WTC11 (cell line): ENCODE results near the gene JMJD4. TPM values are rescaled to one million over a fixed set of nuclear protein-coding genes. Genes with fewer than 3 reads are reported as not detected.

Experiments used
- ATAC-seq: fragments of 200-7000 bp; cut with Tn5 transposase; 2 replicates; pipeline ENCODE4 v1.10.0; 2021; ENCODE audit warnings: mild to moderate bottlenecking, moderate library complexity
- CTCF ChIA-PET: fragments of 300-600 bp; sonication (Branson Sonifier 250); formaldehyde crosslinking; loops from one replicate; lab custom pipeline; 2021; ENCODE audit warnings: antibody characterized with exemption; lab: Charles Lee
- POLR2A ChIA-PET: fragments of 350-600 bp; sonication (Branson Sonifier 250); formaldehyde crosslinking; loops from one replicate; lab custom pipeline; 2021; ENCODE audit warnings: antibody characterized with exemption; lab: Charles Lee
- DNase-seq: peaks from one replicate; pipeline ENCODE4 v3.0.0; 2021; ENCODE audit warnings: low spot score
- H3K27ac Mint-ChIP-seq: 2 replicates; pipeline ENCODE4 v1.8.0; 2021; ENCODE audit warnings: mixed read lengths
- H3K27me3 Mint-ChIP-seq: 2 replicates; pipeline ENCODE4 v1.8.0; 2021; ENCODE audit warnings: low read depth, mild to moderate bottlenecking, moderate library complexity, mixed read lengths
- H3K36me3 Mint-ChIP-seq: 2 replicates; pipeline ENCODE4 v1.8.0; 2021; ENCODE audit warnings: mixed read lengths
- H3K4me1 Mint-ChIP-seq: 2 replicates; pipeline ENCODE4 v1.8.0; 2022; ENCODE audit warnings: mixed read lengths
- H3K4me3 Mint-ChIP-seq: 2 replicates; pipeline ENCODE4 v1.8.0; 2021; ENCODE audit warnings: mild to moderate bottlenecking, moderate library complexity, mixed read lengths
- H3K9me3 Mint-ChIP-seq: 2 replicates; pipeline ENCODE4 v1.8.0; 2021; ENCODE audit warnings: mixed read lengths
- GRHL2 ChIP-seq: fragments of 250-450 bp; sonication (Bioruptor Pico); IDR thresholded peaks from 2 replicates; pipeline ENCODE4 v1.8.0; 2022; ENCODE audit warnings: mild to moderate bottlenecking, moderate library complexity; ENCODE audit not compliant: insufficient replicate concordance, severe bottlenecking
- HMGA2 ChIP-seq: fragments of 250-450 bp; sonication (Bioruptor Pico); IDR thresholded peaks from 2 replicates; pipeline ENCODE4 v1.4.0; 2021; ENCODE audit warnings: mild to moderate bottlenecking, moderate library complexity
- JUN ChIP-seq: sonication (generic); formaldehyde crosslinking; IDR thresholded peaks from 2 replicates; pipeline ENCODE4 v1.8.0; 2023; ENCODE audit warnings: mild to moderate bottlenecking, missing genetic modification reagents
- NFYB ChIP-seq: sonication (generic); formaldehyde crosslinking; conservative IDR thresholded peaks from 2 replicates; pipeline ENCODE4 v1.8.0; 2022; ENCODE audit warnings: low read depth, missing genetic modification reagents
- NR2C2 ChIP-seq: sonication (generic); formaldehyde crosslinking; IDR thresholded peaks from 2 replicates; pipeline ENCODE4 v1.8.0; 2022; ENCODE audit warnings: mild to moderate bottlenecking, missing genetic modification reagents
- RELA ChIP-seq: sonication (generic); formaldehyde crosslinking; IDR thresholded peaks from 2 replicates; pipeline ENCODE4 v1.8.1; 2022; ENCODE audit warnings: missing genetic modification reagents, mild to moderate bottlenecking, borderline replicate concordance
- STAT6 ChIP-seq: sonication (generic); formaldehyde crosslinking; conservative IDR thresholded peaks from 2 replicates; pipeline ENCODE4 v1.8.1; 2023; ENCODE audit warnings: mild to moderate bottlenecking, low read depth, missing genetic modification reagents, moderate library complexity
- TCF7 ChIP-seq: sonication (generic); formaldehyde crosslinking; IDR thresholded peaks from 2 replicates; pipeline ENCODE4 v1.8.0; 2022; ENCODE audit warnings: mild to moderate bottlenecking, low read depth, missing genetic modification reagents, moderate library complexity
- ZNF512 ChIP-seq: sonication (generic); formaldehyde crosslinking; IDR thresholded peaks from 2 replicates; pipeline ENCODE4 v1.8.1; 2022; ENCODE audit warnings: missing genetic modification reagents, borderline replicate concordance
- ZNF532 ChIP-seq: fragments of 250-450 bp; sonication (Bioruptor Pico); IDR thresholded peaks from 2 replicates; pipeline ENCODE4 v1.9.0; 2021; ENCODE audit warnings: mild to moderate bottlenecking, borderline replicate concordance
- total RNA-seq: library from RNA; stranded (reverse); gene quantifications from 3 replicates; pipeline ENCODE4 v1.2.3, GENCODE V29; 2021
- TF ChIP-seq, protein P1 (sequence below): fragments of 200-600 bp; IDR thresholded peaks from 2 replicates; pipeline ENCODE4 v1.8.0; 2022; ENCODE audit warnings: antibody characterized with exemption
- TF ChIP-seq, protein P2 (sequence below): fragments of 250-450 bp; sonication (Bioruptor Pico); IDR thresholded peaks from 2 replicates; pipeline ENCODE4 v1.9.0; 2021; ENCODE audit warnings: mild to moderate bottlenecking
- TF ChIP-seq, protein P3 (sequence below): sonication (generic); formaldehyde crosslinking; IDR thresholded peaks from 2 replicates; pipeline ENCODE4 v1.8.0; 2022; ENCODE audit warnings: mild to moderate bottlenecking, missing genetic modification reagents
- TF ChIP-seq, protein P4 (sequence below): fragments of 250-450 bp; sonication (Bioruptor Pico); conservative IDR thresholded peaks from 2 replicates; pipeline ENCODE4 v1.9.0; 2021; ENCODE audit warnings: mild to moderate bottlenecking

The JMJD4 gene
- total RNA-seq, 1 experiment from 2014 or later: 13.7 TPM

DNA sequence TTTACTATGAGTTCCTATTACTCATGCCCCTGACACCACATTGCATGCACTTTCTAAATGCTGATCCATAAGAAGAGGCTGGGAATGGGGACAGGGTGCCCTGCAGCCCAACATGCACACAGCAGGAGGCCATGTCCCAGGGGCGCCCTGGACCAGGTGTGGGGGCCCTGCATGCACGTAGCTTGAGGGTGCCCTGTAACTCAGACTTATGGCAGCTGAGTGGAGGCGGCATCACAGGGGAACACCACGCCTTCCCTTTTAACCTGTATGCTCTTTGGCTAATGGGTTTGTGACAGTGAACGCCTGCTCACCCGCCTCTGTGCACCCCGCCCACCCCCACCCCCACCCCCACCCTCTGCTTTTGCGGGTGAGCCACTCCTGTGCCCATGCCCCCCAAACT is 36.2 kb upstream of the JMJD4 start:
- DNase-seq (no peak), ATAC-seq (no peak)
- Mint-ChIP-seq H3K4me3 (no peak overlapping the region), H3K27me3 (no peaks in the 10 kb centered on the region), H3K9me3 (no peaks in the 10 kb centered on the region), H3K36me3 (peaks cover 30% of the 10 kb centered on the region), H3K27ac (no peak overlapping the region), H3K4me1 (no peaks in the 10 kb centered on the region)
- TF ChIP-seq, protein P1, sequence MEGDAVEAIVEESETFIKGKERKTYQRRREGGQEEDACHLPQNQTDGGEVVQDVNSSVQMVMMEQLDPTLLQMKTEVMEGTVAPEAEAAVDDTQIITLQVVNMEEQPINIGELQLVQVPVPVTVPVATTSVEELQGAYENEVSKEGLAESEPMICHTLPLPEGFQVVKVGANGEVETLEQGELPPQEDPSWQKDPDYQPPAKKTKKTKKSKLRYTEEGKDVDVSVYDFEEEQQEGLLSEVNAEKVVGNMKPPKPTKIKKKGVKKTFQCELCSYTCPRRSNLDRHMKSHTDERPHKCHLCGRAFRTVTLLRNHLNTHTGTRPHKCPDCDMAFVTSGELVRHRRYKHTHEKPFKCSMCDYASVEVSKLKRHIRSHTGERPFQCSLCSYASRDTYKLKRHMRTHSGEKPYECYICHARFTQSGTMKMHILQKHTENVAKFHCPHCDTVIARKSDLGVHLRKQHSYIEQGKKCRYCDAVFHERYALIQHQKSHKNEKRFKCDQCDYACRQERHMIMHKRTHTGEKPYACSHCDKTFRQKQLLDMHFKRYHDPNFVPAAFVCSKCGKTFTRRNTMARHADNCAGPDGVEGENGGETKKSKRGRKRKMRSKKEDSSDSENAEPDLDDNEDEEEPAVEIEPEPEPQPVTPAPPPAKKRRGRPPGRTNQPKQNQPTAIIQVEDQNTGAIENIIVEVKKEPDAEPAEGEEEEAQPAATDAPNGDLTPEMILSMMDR: no peak
- TF ChIP-seq, protein P2, sequence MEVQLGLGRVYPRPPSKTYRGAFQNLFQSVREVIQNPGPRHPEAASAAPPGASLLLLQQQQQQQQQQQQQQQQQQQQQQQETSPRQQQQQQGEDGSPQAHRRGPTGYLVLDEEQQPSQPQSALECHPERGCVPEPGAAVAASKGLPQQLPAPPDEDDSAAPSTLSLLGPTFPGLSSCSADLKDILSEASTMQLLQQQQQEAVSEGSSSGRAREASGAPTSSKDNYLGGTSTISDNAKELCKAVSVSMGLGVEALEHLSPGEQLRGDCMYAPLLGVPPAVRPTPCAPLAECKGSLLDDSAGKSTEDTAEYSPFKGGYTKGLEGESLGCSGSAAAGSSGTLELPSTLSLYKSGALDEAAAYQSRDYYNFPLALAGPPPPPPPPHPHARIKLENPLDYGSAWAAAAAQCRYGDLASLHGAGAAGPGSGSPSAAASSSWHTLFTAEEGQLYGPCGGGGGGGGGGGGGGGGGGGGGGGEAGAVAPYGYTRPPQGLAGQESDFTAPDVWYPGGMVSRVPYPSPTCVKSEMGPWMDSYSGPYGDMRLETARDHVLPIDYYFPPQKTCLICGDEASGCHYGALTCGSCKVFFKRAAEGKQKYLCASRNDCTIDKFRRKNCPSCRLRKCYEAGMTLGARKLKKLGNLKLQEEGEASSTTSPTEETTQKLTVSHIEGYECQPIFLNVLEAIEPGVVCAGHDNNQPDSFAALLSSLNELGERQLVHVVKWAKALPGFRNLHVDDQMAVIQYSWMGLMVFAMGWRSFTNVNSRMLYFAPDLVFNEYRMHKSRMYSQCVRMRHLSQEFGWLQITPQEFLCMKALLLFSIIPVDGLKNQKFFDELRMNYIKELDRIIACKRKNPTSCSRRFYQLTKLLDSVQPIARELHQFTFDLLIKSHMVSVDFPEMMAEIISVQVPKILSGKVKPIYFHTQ (CRISPR knock-in tag): no peak
- ChIA-PET CTCF (no interaction called here), POLR2A (no interaction called here)

GRCh38 chr1:227770812-227771211 is 35.7 kb upstream of the JMJD4 start:
- no peak for DNase-seq

More at GRCh38 chr1:227770812-227771211, 35.7 kb upstream of the JMJD4 start:
- H3K4me3 Mint-ChIP-seq: no peak overlapping the region
- ATAC-seq: no peak
- H3K36me3 Mint-ChIP-seq: peaks cover 30% of the 10 kb centered on the region
- CTCF ChIA-PET: no interaction called here
- H3K4me1 Mint-ChIP-seq: no peaks in the 10 kb centered on the region
- H3K27me3 Mint-ChIP-seq: no peaks in the 10 kb centered on the region
- peak overlapping the region; percentile 3; the same call in 1 of the 2 replicates for H3K27ac Mint-ChIP-seq
- POLR2A ChIA-PET: no interaction called here
- TF ChIP-seq, protein P3, sequence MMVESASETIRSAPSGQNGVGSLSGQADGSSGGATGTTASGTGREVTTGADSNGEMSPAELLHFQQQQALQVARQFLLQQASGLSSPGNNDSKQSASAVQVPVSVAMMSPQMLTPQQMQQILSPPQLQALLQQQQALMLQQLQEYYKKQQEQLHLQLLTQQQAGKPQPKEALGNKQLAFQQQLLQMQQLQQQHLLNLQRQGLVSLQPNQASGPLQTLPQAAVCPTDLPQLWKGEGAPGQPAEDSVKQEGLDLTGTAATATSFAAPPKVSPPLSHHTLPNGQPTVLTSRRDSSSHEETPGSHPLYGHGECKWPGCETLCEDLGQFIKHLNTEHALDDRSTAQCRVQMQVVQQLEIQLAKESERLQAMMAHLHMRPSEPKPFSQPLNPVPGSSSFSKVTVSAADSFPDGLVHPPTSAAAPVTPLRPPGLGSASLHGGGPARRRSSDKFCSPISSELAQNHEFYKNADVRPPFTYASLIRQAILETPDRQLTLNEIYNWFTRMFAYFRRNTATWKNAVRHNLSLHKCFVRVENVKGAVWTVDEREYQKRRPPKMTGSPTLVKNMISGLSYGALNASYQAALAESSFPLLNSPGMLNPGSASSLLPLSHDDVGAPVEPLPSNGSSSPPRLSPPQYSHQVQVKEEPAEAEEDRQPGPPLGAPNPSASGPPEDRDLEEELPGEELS (CRISPR knock-in tag): no peak
- TF ChIP-seq GRHL2 (no peak), ZNF512 (CRISPR knock-in tag) (no peak), TCF7 (CRISPR knock-in tag) (no peak), HMGA2 (CRISPR knock-in tag) (no peak), NFYB (CRISPR knock-in tag) (no peak), NR2C2 (CRISPR knock-in tag) (no peak), RELA (CRISPR knock-in tag) (no peak), JUN (CRISPR knock-in tag) (no peak), ZNF532 (CRISPR knock-in tag) (no peak), STAT6 (CRISPR knock-in tag) (no peak)
- TF ChIP-seq, protein P4, sequence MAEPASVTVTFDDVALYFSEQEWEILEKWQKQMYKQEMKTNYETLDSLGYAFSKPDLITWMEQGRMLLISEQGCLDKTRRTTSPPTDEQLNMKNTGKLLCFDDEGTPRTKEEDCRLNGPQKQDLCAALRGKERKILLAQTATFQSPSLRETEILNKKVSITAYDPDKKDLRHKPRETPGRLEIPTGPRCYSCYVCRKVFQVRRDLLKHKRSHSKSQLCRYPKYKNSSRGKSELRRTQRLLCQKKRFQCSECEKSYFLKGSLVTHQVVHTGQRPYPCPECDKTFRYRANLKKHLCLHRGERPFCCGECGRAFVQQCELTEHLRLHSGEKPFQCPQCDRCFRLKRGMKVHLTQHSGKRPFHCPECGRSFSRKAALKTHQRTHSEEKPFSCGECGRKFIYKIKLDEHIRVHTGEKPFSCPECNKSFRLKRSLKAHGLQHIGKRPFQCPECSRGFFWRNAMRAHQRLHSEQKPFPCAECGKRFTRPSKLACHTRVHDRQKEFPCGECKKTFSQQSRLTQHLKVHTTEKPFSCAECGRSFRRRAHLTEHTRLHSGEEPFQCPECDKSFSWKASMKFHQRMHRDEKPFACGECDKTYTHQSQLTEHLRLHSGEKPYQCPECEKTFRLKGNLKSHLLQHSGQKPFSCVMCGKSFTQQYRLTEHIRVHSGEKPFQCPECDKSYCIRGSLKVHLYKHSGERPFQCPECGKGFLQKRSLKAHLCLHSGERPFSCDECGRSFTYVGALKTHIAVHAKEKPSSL (CRISPR knock-in tag): no peak
- TF ChIP-seq, all 79 proteins: peak for 0
- no peaks in the 10 kb centered on the region for H3K9me3 Mint-ChIP-seq
